Esophagus squamous epithelium (tissue), 5 donors: ENCODE results near the gene ATP2C1. TPM values are rescaled to one million over a fixed set of nuclear protein-coding genes. Genes with fewer than 3 reads are reported as not detected.

Source experiments
- DNase-seq: peaks from one replicate; lab custom pipeline; 2025; lab: John Stamatoyannopoulos, UW
- H3K27ac ChIP-seq, 4 donors: fragments of 200-600 bp; sonication (generic); one replicate each; pipeline ENCODE4 v1.5.1; 2016 to 2019; ENCODE audit warnings: mild to moderate bottlenecking in 1 of 4
- H3K27me3 ChIP-seq, 4 donors: fragments of 200-600 bp; sonication (generic); 1 replicate in 3 of 4; 2 replicates in 1 of 4; pipeline versions ENCODE4 v1.5.1 to v1.6.0; 2017 to 2021; ENCODE audit warnings: antibody characterized with exemption in 1 of 4
- H3K36me3 ChIP-seq, 3 donors: fragments of 200-600 bp; sonication (generic); one replicate each; pipeline ENCODE4 v1.5.1; 2016 to 2019
- H3K4me1 ChIP-seq, 3 donors: fragments of 200-600 bp; sonication (generic); one replicate each; pipeline ENCODE4 v1.5.1; 2017 to 2019
- H3K4me3 ChIP-seq, 4 donors: fragments of 200-600 bp; sonication (generic); 1 replicate in 3 of 4; 2 replicates in 1 of 4; pipeline ENCODE4 v1.5.1; 2016 to 2019; ENCODE audit warnings: mild to moderate bottlenecking in 2 of 4, moderate library complexity in 1 of 4
- H3K9me3 ChIP-seq, 3 donors: fragments of 200-600 bp; sonication (generic); one replicate each; pipeline ENCODE4 v1.5.1; 2016 to 2019
- CTCF ChIP-seq, 6 experiments: fragments of 450-650 bp in 4 of 6; fragments of 200-600 bp in 2 of 6; sonication (generic) in 2 of 6; IDR thresholded peaks; one replicate each; pipeline ENCODE4 v1.5.1; 2016 to 2019; ENCODE audit warnings: antibody characterized with exemption in 6 of 6, mild to moderate bottlenecking in 4 of 6, moderate library complexity in 4 of 6
- POLR2A ChIP-seq, 4 donors: fragments of 450-650 bp; IDR thresholded peaks; one replicate each; pipeline ENCODE4 v1.6.1; 2017; ENCODE audit warnings: antibody characterized with exemption in 4 of 4, mild to moderate bottlenecking in 4 of 4, moderate library complexity in 3 of 4
- WGBS, 2 donors: methylation state at CpG; one replicate each; pipeline ENCODE4 v1.1.5; 2018; 5-methylcytosine and 5-hydroxymethylcytosine counted together
- intact Hi-C: fragments of 100-400 bp; cut with DNase I; formaldehyde crosslinking; loops from one replicate; pipeline ENCODE4 v1.15.0; 2022
- total RNA-seq, 4 donors: library from RNA; depleted of rRNA; stranded (reverse); fragments of >200 nt; gene quantifications; one replicate each; pipeline ENCODE4 v1.1.0, GENCODE V29; 2016
- donor health status: DM: yes; HTN: yes; CAD: no.

ATP2C1 gene
- total RNA-seq, 4 donors from 2014 or later = 27.6 to 44.2 (median 37.7) TPM

- TF ChIP-seq CTCF (IDR thresholded peaks at IDR 0.05) (no peak), POLR2A (IDR thresholded peaks at IDR 0.05) (no peak)
- WGBS, 2 donors = 74 to 95% methylated on average over 3 of the region's 3 CpGs
- intact Hi-C loops = no loop called here
- Histone ChIP-seq H3K9me3 (no peaks in the 10 kb centered on the region), H3K27me3 (no peaks in the 10 kb centered on the region), H3K27ac (no peak overlapping the region), H3K4me3 (no peak overlapping the region), H3K4me1 (no peaks in the 10 kb centered on the region), H3K36me3 (peaks cover 0 to 90% (median 9%) of the 10 kb centered on the region in 3 donors)
- DNase-seq = no peak
Observed at GRCh38 chr3:130948929-130949328, 55.0 kb downstream of the ATP2C1 start.

DNA sequence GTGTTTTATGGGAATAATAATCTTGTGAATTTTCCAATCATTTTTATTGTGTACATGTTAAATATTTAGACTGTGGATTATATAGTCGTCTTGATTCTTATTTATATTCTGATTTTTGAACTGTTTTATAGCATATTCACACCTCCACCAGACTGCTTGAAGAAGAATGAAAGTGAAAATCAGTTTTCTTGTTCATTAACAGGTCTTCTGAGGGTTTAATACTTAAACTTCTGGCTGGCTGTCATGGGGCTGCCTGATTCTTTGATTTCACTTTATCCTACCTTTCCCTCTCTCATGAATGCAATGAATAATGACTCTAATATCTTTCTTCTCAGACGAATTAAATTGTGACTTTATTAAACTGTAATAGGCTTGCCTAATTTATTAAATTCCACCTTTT lies 56.2 kb downstream of the ATP2C1 start:
- 64 to 68% methylated on average over 2 of the region's 2 CpGs for WGBS, 2 donors
- H3K27me3 ChIP-seq = no peaks in the 10 kb centered on the region
- no peak overlapping the region for H3K27ac ChIP-seq
- DNase-seq = no peak
- TF ChIP-seq CTCF (IDR thresholded peaks at IDR 0.05) (no peak), POLR2A (IDR thresholded peaks at IDR 0.05) (no peak)
- intact Hi-C loops = no loop called here
- H3K36me3 ChIP-seq = peaks cover 0 to 90% (median 9%) of the 10 kb centered on the region in 3 donors
- no peaks in the 10 kb centered on the region for H3K4me1 ChIP-seq
- no peak overlapping the region for H3K4me3 ChIP-seq
- no peaks in the 10 kb centered on the region for H3K9me3 ChIP-seq

- Histone ChIP-seq H3K27ac (no peak overlapping the region), H3K4me1 (no peaks in the 10 kb centered on the region), H3K4me3 (no peak overlapping the region), H3K27me3 (no peaks in the 10 kb centered on the region), H3K9me3 (no peaks in the 10 kb centered on the region), H3K36me3 (peaks cover 0 to 90% (median 9%) of the 10 kb centered on the region in 3 donors)
- intact Hi-C loops = no loop called here
- no peak for DNase-seq
- TF ChIP-seq CTCF (IDR thresholded peaks at IDR 0.05) (no peak), POLR2A (IDR thresholded peaks at IDR 0.05) (no peak)
Observed at GRCh38 chr3:130950641-130951040, 56.8 kb downstream of the ATP2C1 start.

DNA sequence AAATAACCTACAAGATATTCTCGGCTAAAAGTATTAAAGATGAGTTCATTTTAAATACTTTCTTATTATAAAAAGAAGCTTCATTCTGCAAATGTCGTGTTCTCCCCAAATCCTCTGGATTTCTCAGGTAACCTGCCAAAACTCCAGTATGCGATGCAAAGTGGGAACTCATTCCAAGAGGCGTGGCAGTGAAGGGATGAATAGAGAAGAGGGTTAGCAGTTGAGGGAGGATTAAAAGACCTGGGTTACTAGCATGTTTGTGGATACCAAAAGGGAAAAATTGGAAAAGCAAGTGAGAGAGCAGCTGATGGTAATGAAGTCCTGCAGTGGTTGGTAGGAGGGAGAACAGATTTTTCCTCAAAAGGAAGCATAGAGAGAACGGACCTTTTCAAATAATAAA lies 61.6 kb downstream of the ATP2C1 start:
- WGBS, 2 donors = 53 to 78% methylated on average over 5 of the region's 5 CpGs
- H3K4me3 ChIP-seq = no peak overlapping the region
- intact Hi-C loops = no loop called here
- no peak for DNase-seq
- no peaks in the 10 kb centered on the region for H3K4me1 ChIP-seq
- no peaks in the 10 kb centered on the region for H3K9me3 ChIP-seq
- peaks cover 0 to 86% (median 10%) of the 10 kb centered on the region in 3 donors for H3K36me3 ChIP-seq
- no peaks in the 10 kb centered on the region for H3K27me3 ChIP-seq
- TF ChIP-seq CTCF (IDR thresholded peaks at IDR 0.05) (no peak), POLR2A (IDR thresholded peaks at IDR 0.05) (no peak)
- no peak overlapping the region for H3K27ac ChIP-seq

- 87 to 93% methylated on average over 1 of the region's 1 CpG for WGBS, 2 donors
- Histone ChIP-seq H3K27ac (no peak overlapping the region), H3K27me3 (no peaks in the 10 kb centered on the region), H3K9me3 (no peaks in the 10 kb centered on the region), H3K36me3 (peaks cover 0 to 89% (median 10%) of the 10 kb centered on the region in 3 donors), H3K4me1 (no peaks in the 10 kb centered on the region), H3K4me3 (no peak overlapping the region)
- TF ChIP-seq POLR2A (IDR thresholded peaks at IDR 0.05) (no peak), CTCF (IDR thresholded peaks at IDR 0.05) (no peak)
- intact Hi-C loops = no loop called here
- DNase-seq = no peak
Observed at GRCh38 chr3:130956281-130956680, 62.4 kb downstream of the ATP2C1 start.
